Tibial artery (tissue), 4 donors: Measurements from ENCODE around the gene TMEM165.
"Not testable (repeated sequence)": the region's sequence is repeated elsewhere in the genome, so short reads cannot be mapped to it uniquely, and the experiment has no call there.

Source experiments
- DNase-seq, 2 donors: peaks; one replicate each; pipeline ENCODE4 v3.0.0-alpha.2; 2019
- H3K27ac ChIP-seq, 2 donors: fragments of 200-600 bp; sonication (generic) in 1 of 2; 1 replicate in 1 of 2; 2 replicates in 1 of 2; pipeline ENCODE4 v1.5.1; 2018 to 2019; ENCODE audit warnings: mild to moderate bottlenecking in 1 of 2
- H3K27me3 ChIP-seq, 2 donors: fragments of 200-600 bp; sonication (generic) in 1 of 2; one replicate each; pipeline versions ENCODE4 v1.5.1 to v1.6.0; 2016 to 2019
- H3K36me3 ChIP-seq, 3 donors: fragments of 200-600 bp; sonication (generic) in 2 of 3; one replicate each; pipeline ENCODE4 v1.5.1; 2016 to 2019; ENCODE audit warnings: mild to moderate bottlenecking in 2 of 3
- H3K4me1 ChIP-seq, 4 donors: fragments of 200-600 bp; sonication (generic) in 2 of 4; 1 replicate in 3 of 4; 2 replicates in 1 of 4; pipeline ENCODE4 v1.5.1; 2016 to 2019
- H3K4me3 ChIP-seq, 2 donors: fragments of 200-600 bp; sonication (generic) in 1 of 2; 1 replicate in 1 of 2; 2 replicates in 1 of 2; pipeline ENCODE4 v1.5.1; 2018 to 2019; ENCODE audit warnings: mild to moderate bottlenecking in 2 of 2
- H3K9me3 ChIP-seq, 3 donors: fragments of 200-600 bp; sonication (generic) in 1 of 3; one replicate each; pipeline ENCODE4 v1.5.1; 2016 to 2019
- CTCF ChIP-seq, 2 experiments: fragments of 200-600 bp in 1 of 2; fragments of 450-650 bp in 1 of 2; IDR thresholded peaks; one replicate each; pipeline ENCODE4 v1.5.1; 2017 to 2019; ENCODE audit warnings: antibody characterized with exemption in 2 of 2, mild to moderate bottlenecking in 1 of 2, moderate library complexity in 1 of 2
- intact Hi-C: fragments of 100-400 bp; cut with DNase I; formaldehyde crosslinking; loops from one replicate; pipeline ENCODE4 v1.15.0; 2023; ENCODE audit warnings: low total_unique reads

TMEM165 gene

DNA sequence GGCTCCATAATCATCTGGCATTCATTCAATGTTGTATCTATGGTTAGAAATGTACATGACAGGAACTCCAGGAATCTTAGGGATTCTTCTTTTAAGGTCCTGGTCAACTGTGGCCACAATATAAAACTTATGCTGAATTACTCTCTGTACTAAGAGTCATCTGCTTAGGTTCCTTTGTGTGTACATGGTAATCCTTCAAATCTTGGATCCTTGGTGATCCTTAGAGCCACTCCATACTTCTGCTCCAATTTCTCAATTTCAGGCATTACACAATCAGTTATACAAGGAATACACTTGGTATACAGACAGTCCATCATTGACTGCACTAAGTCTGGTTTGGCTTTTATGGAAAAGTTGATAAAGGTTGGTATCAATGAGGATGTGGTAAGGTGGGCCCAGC, 43.9 kb upstream of the TMEM165 start:
- Histone ChIP-seq H3K9me3 (no peaks in the 10 kb centered on the region), H3K4me1 (peaks cover 0 to 16% (median 11%) of the 10 kb centered on the region in 4 donors), H3K4me3 (no peak overlapping the region), H3K36me3 (no peaks in the 10 kb centered on the region), H3K27ac (no peak overlapping the region), H3K27me3 (no peaks in the 10 kb centered on the region)
- no peak for TF ChIP-seq CTCF (IDR thresholded peaks at IDR 0.05)
- DNase-seq: no peak
- intact Hi-C loops: no loop called here

- TF ChIP-seq CTCF (IDR thresholded peaks at IDR 0.05): no peak
- peaks cover 0 to 16% (median 10%) of the 10 kb centered on the region in 4 donors for H3K4me1 ChIP-seq
- H3K9me3 ChIP-seq: no peaks in the 10 kb centered on the region
- no peak for DNase-seq
- intact Hi-C loops: no loop called here
- no peaks in the 10 kb centered on the region for H3K36me3 ChIP-seq
- no peak overlapping the region for H3K27ac ChIP-seq
- H3K4me3 ChIP-seq: no peak overlapping the region
- no peaks in the 10 kb centered on the region for H3K27me3 ChIP-seq
Observed at GRCh38 chr4:55352726-55353125, 43.0 kb upstream of the TMEM165 start.

DNA sequence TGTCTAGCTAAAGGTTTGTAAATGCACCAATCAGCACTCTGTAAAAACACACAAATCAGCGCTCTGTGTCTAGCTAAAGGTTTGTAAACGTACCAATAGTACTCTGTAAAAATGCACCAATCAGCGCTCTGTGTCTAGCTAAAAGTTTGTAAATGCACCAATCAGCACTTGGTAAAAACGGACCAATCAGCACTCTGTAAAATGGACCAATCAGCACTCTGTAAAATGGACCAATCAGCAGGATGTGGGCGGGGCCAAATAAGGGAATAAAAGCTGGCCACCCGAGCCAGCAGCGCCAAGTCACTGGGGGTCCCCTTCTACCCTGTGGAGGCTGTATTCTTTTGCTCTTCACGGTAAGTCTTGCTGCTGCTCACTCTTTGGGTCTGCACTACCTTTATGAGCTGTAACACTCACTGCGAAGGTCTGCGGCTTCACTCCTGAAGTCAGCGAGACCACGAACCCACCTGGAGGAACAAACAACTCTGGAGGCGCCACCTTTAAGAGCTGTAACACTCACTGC, 42.5 kb upstream of the TMEM165 start:
- H3K9me3 ChIP-seq, H3K36me3 ChIP-seq, intact Hi-C loops, DNase-seq, H3K27ac ChIP-seq, H3K27me3 ChIP-seq, H3K4me3 ChIP-seq: not testable (repeated sequence)
- peaks cover 0 to 17% (median 15%) of the 10 kb centered on the region in 4 donors for H3K4me1 ChIP-seq

GRCh38 chr4:55354648-55355047, 41.1 kb upstream of the TMEM165 start:
- no peak for DNase-seq
- Histone ChIP-seq H3K27ac (no peak overlapping the region), H3K9me3 (no peaks in the 10 kb centered on the region), H3K4me3 (no peak overlapping the region), H3K36me3 (no peaks in the 10 kb centered on the region), H3K4me1 (peaks cover 0 to 31% (median 26%) of the 10 kb centered on the region in 4 donors), H3K27me3 (no peaks in the 10 kb centered on the region)
- no peak for TF ChIP-seq CTCF (IDR thresholded peaks at IDR 0.05)
- intact Hi-C loops: no loop called here

DNA sequence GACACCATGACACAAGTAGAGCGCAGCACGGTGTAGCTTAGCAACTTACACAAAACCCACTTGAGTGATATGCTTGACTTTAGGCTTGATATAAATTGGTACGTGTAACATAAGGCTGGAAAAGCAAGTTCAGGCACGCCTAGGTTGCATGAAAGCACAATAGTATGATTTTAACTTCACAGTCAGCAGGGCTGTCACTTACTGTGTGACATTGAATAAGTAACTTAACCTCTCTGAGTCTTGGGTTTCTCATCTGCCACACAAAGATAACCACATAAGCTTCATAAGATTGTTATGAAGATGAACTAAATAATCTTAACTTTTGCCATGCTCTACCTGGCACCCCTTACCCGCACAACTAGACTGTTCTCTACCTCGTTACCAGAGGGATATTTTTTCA, 40.2 kb upstream of the TMEM165 start:
- Histone ChIP-seq H3K9me3 (no peaks in the 10 kb centered on the region), H3K27ac (no peak overlapping the region), H3K27me3 (no peaks in the 10 kb centered on the region), H3K36me3 (no peaks in the 10 kb centered on the region), H3K4me3 (no peak overlapping the region), H3K4me1 (peaks cover 0 to 32% (median 27%) of the 10 kb centered on the region in 4 donors)
- intact Hi-C loops: no loop called here
- no peak for DNase-seq
- TF ChIP-seq CTCF (IDR thresholded peaks at IDR 0.05): no peak

GRCh38 chr4:55356991-55357461, 38.7 kb upstream of the TMEM165 start:
- Histone ChIP-seq H3K27me3 (no peaks in the 10 kb centered on the region), H3K4me3 (no peak overlapping the region), H3K27ac (no peak overlapping the region), H3K4me1 (peaks cover 0 to 32% (median 27%) of the 10 kb centered on the region in 4 donors), H3K9me3 (no peaks in the 10 kb centered on the region), H3K36me3 (no peaks in the 10 kb centered on the region)
- TF ChIP-seq CTCF (IDR thresholded peaks at IDR 0.05): no peak
- DNase-seq: no peak
- intact Hi-C loops: no loop called here
